GM23338 (cell line): ENCODE measurements around the gene SURF4.

ENCODE experiments used
- CTCF ChIP-seq, 2 experiments: fragments of 200-600 bp in 1 of 2; sonication (generic) in 1 of 2; conservative IDR thresholded peaks; 2 replicates each; pipeline versions ENCODE4 v1.5.1 to v1.6.1; 2016 to 2017; ENCODE audit warnings: antibody characterized with exemption in 2 of 2, low read depth in 2 of 2, mild to moderate bottlenecking in 2 of 2, moderate library complexity in 1 of 2
- REST ChIP-seq: IDR thresholded peaks from one replicate; pipeline ENCODE4 v1.6.1; 2018; ENCODE audit warnings: antibody characterized with exemption; ENCODE audit not compliant: unreplicated experiment

- TF ChIP-seq REST (no peak), CTCF (conservative IDR thresholded peaks at IDR 0.05; ENCODE audit: low read depth in 2 of 2) (no peak)
These were observed 1.9 kb upstream of the SURF4 start for GRCh38 chr9:133377721-133378216.
